Measurements from ENCODE around the gene TMEM86B. TPM values are rescaled to one million over a fixed set of nuclear protein-coding genes. Genes with fewer than 3 reads are reported as not detected.

TMEM86B gene
- total RNA-seq, 1 experiment from 2014 or later = 4.2 TPM

GRCh38 chr19:55246462-55247451 is 18.2 kb upstream of the TMEM86B start:
- TF ChIP-seq, protein P1, sequence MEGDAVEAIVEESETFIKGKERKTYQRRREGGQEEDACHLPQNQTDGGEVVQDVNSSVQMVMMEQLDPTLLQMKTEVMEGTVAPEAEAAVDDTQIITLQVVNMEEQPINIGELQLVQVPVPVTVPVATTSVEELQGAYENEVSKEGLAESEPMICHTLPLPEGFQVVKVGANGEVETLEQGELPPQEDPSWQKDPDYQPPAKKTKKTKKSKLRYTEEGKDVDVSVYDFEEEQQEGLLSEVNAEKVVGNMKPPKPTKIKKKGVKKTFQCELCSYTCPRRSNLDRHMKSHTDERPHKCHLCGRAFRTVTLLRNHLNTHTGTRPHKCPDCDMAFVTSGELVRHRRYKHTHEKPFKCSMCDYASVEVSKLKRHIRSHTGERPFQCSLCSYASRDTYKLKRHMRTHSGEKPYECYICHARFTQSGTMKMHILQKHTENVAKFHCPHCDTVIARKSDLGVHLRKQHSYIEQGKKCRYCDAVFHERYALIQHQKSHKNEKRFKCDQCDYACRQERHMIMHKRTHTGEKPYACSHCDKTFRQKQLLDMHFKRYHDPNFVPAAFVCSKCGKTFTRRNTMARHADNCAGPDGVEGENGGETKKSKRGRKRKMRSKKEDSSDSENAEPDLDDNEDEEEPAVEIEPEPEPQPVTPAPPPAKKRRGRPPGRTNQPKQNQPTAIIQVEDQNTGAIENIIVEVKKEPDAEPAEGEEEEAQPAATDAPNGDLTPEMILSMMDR (IDR thresholded peaks at IDR 0.05; ENCODE audit: unreplicated experiment) = no peak
- Mint-ChIP-seq H3K27ac (ENCODE audit: low read depth, unreplicated experiment) (no peak overlapping the region), H3K4me1 (ENCODE audit: insufficient read depth, unreplicated experiment) (peaks cover 9% of the 10 kb centered on the region), H3K27me3 (ENCODE audit: insufficient read depth, unreplicated experiment) (no peaks in the 10 kb centered on the region), H3K4me3 (ENCODE audit: unreplicated experiment) (no peak overlapping the region), H3K9me3 (ENCODE audit: unreplicated experiment) (no peaks in the 10 kb centered on the region), H3K36me3 (ENCODE audit: insufficient read depth, unreplicated experiment) (peaks cover 36% of the 10 kb centered on the region)
- ChIA-PET POLR2A (interaction anchor here (2.5 kb wide), 1 partner anchor 12 kb away, joined by 6 read pairs; the partner anchor contains the start of gene PPP6R1), CTCF (interaction anchor here (0.5 to 1.5 kb wide), 5 partner anchors 17 to 221 kb away, joined by 3 to 6 read pairs (median 3); no protein-coding TSS in a partner anchor)
- no peak for DNase-seq (ENCODE audit: unreplicated experiment)
- intact Hi-C loops (cut with micrococcal nuclease) = no loop called here
- no TSS peak for BruUV-seq (replicated peaks)

DNA sequence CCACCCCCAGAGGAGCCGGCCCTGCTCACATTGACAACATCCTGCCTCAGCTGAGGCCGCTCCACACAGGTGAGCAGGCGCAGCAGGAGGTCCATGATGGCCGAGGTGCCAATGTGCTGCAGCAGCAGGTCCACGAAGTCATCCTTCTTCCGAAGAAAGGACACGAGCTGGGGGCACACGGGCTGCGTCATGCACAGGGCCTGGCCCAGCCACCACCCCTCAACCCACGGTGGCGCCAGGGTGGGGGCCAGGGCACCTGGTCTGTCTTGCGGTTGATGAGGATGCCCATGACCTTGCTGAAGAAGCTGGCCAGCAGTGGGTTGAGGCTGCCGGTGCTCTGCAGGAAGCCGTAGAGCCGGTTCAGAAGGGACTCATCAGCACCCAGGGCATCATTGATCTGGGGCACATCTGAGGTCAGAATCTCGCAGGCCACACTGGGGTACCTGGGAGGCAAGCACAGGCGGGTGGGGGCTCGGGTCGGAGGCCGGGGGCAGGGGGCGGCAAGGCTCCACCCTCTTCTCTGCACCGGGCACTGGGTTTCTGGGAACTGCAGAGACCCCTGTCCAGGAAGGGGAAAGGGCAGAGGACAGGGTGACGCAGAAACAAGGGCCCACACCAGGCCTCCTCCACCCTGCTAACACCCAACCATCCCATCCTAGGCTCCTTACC is 16.8 kb upstream of the TMEM86B start:
- ChIA-PET POLR2A (interaction anchor here (2.5 kb wide), 1 partner anchor 14 kb away, joined by 6 read pairs; the partner anchor contains the start of gene PPP6R1), CTCF (interaction anchor here (0.6 to 1.9 kb wide), 7 partner anchors 56 to 1378 kb away, joined by 3 to 6 read pairs (median 4); partner anchors contain the start of gene MYADM)
- H3K9me3 Mint-ChIP-seq (ENCODE audit: unreplicated experiment) = no peaks in the 10 kb centered on the region
- no peaks in the 10 kb centered on the region for H3K4me1 Mint-ChIP-seq (ENCODE audit: insufficient read depth, unreplicated experiment)
- TF ChIP-seq, protein P1 (IDR thresholded peaks at IDR 0.05; ENCODE audit: unreplicated experiment) = no peak
- DNase-seq (ENCODE audit: unreplicated experiment) = no peak
- no peak overlapping the region for H3K27ac Mint-ChIP-seq (ENCODE audit: low read depth, unreplicated experiment)
- no peaks in the 10 kb centered on the region for H3K27me3 Mint-ChIP-seq (ENCODE audit: insufficient read depth, unreplicated experiment)
- intact Hi-C loops (cut with micrococcal nuclease) = no loop called here
- H3K36me3 Mint-ChIP-seq (ENCODE audit: insufficient read depth, unreplicated experiment) = peaks cover 36% of the 10 kb centered on the region
- no TSS peak for BruUV-seq (replicated peaks)
- no peak overlapping the region for H3K4me3 Mint-ChIP-seq (ENCODE audit: unreplicated experiment)

GRCh38 chr19:55244004-55244680 is 15.6 kb upstream of the TMEM86B start:
- no peaks in the 10 kb centered on the region for H3K27me3 Mint-ChIP-seq (ENCODE audit: insufficient read depth, unreplicated experiment)
- no peaks in the 10 kb centered on the region for H3K9me3 Mint-ChIP-seq (ENCODE audit: unreplicated experiment)
- no peak overlapping the region for H3K27ac Mint-ChIP-seq (ENCODE audit: low read depth, unreplicated experiment)
- TSS peak; percentile 20 for BruUV-seq (replicated peaks)
- TF ChIP-seq, protein P1 (IDR thresholded peaks at IDR 0.05; ENCODE audit: unreplicated experiment) = no peak
- no peak for DNase-seq (ENCODE audit: unreplicated experiment)
- peaks cover 39% of the 10 kb centered on the region for H3K36me3 Mint-ChIP-seq (ENCODE audit: insufficient read depth, unreplicated experiment)
- intact Hi-C loops (cut with micrococcal nuclease) = no loop called here
- H3K4me3 Mint-ChIP-seq (ENCODE audit: unreplicated experiment) = no peak overlapping the region
- H3K4me1 Mint-ChIP-seq (ENCODE audit: insufficient read depth, unreplicated experiment) = no peaks in the 10 kb centered on the region
- ChIA-PET CTCF (interaction anchor here (0.6 to 1.9 kb wide), 3 partner anchors 12 to 223 kb away, joined by 3 to 4 read pairs (median 4); no protein-coding TSS in a partner anchor), POLR2A (no interaction called here)
